Middle frontal gyrus (tissue), 1 donor: ENCODE data around the gene MAPK8IP3.
A peak's percentile ranks its signal among the peaks of the same experiment; 100 is the strongest.

Experiments
- DNase-seq: peaks from one replicate; pipeline ENCODE4 v3.0.0-alpha.2; 2015; ENCODE audit warnings: low spot score; ENCODE audit errors: extremely low spot score

The MAPK8IP3 gene

DNA sequence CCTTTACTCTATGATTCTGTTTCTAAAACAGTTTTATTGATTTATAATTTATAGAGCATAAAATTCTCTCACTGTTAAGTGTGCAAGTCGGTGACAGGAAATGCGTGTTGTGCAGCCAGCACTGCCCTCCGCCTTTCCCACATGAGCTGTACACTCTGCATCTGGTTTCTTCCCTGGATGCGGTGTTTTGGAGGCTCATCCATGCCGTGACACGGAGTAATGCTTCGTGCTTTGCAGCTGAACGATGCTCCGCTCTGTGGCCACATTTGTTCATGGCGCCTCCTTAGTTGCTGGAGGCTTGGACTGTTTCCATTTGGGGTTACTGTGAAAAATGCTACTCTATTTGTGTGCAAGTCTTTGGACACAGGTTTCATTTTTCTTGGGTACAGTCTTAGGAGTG lies 94.7 kb downstream of the MAPK8IP3 start:
- DNase-seq: no peak

DNA sequence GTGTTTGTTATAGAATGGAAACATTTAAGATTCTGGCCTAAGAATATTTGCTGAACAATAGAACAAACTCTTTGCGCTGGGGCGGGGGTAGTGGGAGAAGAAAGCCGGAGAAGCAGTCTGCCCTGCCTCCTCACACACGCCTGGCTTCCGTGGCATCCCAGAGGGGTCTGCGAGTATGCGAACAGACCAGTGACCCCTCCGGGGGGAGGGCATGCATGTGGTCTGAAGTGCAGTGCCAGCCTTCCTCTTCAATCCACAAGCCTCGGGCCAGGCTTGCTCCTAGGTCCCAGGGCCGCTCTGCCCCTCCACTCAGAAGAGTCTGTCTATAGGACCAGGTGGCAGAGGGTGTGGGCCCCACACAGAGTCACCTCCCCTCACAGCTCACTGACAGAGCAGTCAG lies 101.6 kb downstream of the MAPK8IP3 start:
- no peak for DNase-seq

- no peak for DNase-seq
Measured at GRCh38 chr16:1808691-1809090, 102.7 kb downstream of the MAPK8IP3 start.

DNA sequence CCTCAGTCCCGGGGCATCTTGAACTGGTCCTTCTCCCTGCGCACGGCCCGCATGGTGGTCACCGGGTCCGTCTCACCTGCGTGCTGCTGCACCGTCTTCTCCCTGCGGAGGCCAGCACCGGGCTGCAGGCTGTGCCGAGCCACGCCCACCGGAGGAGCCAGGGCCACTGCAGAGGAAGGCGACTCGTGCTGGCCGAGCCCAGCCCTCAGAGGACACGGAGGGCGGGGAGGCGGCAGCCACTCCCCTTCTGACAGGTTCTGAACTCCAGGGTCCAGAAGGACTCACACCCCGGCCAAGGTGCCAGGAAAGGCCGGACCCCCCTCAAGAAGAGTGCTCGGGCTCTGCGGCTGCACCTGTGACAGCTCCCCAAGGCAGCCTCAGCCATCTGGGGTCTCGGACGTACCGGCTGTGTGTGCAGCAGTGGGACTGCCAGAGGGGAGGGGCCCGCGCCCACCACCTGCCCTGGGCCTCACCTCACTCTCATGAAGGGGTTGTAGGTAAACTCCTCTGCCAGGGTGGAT lies 103.3 kb downstream of the MAPK8IP3 start:
- DNase-seq: no peak

GRCh38 chr16:1810106-1810505 lies 104.1 kb downstream of the MAPK8IP3 start:
- no peak for DNase-seq

GRCh38 chr16:1810536-1810935 lies 104.5 kb downstream of the MAPK8IP3 start:
- no peak for DNase-seq

DNA sequence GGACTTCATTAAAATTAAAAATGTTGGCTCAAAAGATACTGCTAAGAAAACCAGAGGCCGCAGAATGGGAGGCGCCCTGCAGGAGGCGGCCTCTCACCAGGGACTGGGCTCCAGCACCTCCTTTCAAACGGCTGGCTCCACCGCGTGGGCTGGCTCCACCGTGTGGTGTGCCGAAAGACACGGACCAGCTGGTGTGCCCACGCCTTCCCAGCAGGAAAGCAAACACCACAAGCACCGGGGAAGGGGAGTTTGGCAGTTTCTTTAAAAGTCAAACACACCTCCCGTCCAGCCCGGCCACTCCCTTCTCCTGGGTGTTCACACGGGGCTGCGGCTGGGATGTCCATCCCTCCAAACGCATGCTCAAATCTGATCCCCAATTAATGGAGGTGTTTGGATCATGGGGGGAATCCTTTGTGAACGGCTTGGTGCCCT lies 106.8 kb downstream of the MAPK8IP3 start:
- DNase-seq: peak; percentile 40

DNA sequence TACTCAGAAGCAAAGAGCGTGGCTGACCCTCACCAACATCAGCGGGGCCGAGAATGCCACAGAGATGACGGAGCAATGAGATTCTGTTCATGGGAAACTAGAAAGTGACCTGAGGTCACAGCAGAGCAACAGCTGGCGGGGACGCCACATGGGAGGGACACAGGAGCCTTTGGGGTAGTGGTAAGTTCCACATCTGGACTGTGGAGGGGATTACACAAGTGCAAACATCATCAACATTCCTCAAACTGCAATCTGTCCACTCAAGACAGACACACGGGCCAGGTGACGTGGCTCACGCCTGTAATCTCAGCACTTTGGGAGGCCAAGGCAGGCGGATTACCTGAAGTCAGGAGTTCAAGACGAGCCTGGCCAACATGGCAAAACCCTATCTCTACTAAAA lies 109.5 kb downstream of the MAPK8IP3 start:
- no peak for DNase-seq

DNA sequence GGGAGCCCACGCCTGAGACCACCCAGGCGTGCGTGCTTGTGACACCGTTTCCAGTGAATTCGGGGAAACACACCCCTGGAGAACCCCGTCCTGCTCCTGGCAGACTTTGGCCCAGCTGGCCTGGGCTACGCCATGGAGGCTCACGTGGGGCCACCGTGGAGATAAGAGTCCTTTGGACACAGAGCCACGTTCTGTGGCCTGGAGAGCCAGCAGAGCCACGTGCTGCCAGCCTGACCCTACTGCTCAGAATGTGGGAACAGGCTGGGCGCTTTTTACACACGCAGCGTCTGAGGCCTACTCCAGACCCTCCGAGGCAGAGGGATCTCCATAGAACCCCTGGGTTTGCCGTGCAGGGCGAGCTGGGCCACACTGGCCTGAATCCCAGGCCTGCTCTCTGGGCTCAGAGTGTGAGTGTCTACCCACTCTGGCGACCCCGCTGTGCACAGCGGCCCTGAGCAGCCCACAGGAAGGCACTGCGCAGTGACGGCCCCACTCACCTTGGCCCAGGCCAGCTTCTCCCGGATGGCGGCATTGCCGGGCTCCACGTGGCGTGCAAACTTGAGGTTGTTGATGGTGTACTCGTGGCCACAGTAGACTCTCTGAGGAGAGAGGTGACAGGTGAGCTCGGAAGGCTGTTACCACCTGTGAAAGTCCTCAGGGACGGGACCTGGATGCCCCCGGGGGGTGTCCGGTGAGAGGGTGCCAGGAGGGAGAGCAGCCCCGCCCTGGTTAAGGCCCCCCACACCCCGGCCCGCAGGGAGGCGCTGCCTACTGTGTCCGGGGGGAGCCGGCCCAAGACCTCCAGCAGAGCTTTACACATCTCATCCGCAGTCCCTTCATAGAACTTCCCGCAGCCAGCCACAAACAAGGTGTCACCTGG lies 110.6 kb downstream of the MAPK8IP3 start:
- DNase-seq: no peak

DNA sequence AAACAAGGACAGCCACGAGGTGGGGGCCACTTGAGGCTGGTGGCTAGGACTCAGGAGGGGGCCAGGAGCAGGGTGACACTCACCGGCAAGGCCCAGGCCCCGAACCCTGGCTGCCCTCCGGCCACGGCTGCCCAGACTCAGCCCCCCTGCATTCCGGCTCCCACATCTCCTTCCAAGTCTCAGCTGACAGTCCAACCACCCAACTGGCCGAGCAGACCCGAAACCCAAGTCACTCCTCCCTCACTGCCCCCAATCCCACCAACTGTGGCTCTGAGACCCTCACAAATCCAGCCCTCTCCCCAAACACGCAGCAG lies 111.2 kb downstream of the MAPK8IP3 start:
- no peak for DNase-seq

DNA sequence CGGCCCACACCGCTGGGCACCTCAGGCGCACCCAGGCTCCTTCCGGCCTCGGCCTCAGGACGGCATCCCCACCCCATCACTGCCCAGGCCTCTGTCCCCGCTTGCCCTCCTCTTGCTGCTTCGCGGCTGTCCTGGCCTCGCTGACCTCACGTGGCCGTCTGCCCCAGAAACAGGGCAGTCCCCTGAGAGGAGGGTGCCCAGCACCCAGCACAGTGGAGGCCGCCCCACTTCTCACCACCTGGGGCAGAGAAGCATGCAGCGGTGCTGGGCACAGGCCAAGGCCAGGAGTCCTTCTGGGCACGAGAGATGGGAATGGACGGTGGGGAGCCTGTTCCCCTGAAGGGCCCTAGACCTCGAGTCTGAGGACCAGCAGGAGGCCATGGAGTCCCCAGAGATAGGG lies 111.7 kb downstream of the MAPK8IP3 start:
- no peak for DNase-seq

- DNase-seq: no peak
Measured at GRCh38 chr16:1818204-1818872, 112.3 kb downstream of the MAPK8IP3 start.

GRCh38 chr16:1818873-1819525 lies 113.0 kb downstream of the MAPK8IP3 start:
- no peak for DNase-seq

DNA sequence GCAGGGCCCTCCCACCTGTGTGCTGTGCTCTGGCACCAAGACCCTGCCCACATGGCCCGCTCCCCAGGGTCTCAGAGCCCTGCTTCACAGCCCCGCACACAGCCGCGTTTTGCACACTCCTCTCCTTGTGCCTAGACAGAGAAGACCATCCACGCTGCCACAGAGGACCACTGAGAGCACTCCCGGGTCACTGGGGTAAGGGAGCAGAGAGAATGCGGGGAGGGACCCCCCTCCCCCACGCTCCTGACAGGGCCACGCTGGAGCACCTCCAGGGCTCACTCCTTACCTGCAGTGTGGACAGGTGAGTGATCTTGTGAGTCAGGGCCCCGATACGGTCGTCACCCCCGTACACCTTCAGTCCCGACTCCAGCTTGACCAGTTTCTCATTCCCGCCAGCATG lies 113.6 kb downstream of the MAPK8IP3 start:
- DNase-seq: no peak
